ENCODE data around the gene RNU1-2. TPM values are rescaled to one million over a fixed set of nuclear protein-coding genes. Genes with fewer than 3 reads are reported as not detected.
"Not testable (repeated sequence)": the region's sequence is repeated elsewhere in the genome, so short reads cannot be mapped to it uniquely, and the experiment has no call there.

The RNU1-2 gene
- total and polyA plus RNA-seq, 8 donors = under 0.01 to 9,966 (median under 0.01) TPM; not detected in 3

GRCh38 chr1:16886860-16887605, 8.7 kb upstream of the RNU1-2 start:
- WGBS, 5 donors = 89 to 93% (median 91%) methylated on average over 20 of the region's 20 CpGs
- peaks cover 0 to 7% (median 0%) of the 10 kb centered on the region in 3 donors for H3K27me3 ChIP-seq
- peaks cover 4 to 36% (median 26%) of the 10 kb centered on the region in 4 donors for H3K4me1 ChIP-seq
- no peaks in the 10 kb centered on the region for H3K36me3 ChIP-seq
- TF ChIP-seq POLR2A (IDR thresholded peaks at IDR 0.05) (no peak), EP300 (IDR thresholded peaks at IDR 0.05) (no peak), POLR2AphosphoS5 (IDR thresholded peaks at IDR 0.05) (no peak), CTCF (IDR thresholded peaks at IDR 0.05) (no peak)
- no peak for DNase-seq
- H3K27ac ChIP-seq = no peak overlapping the region
- intact Hi-C loops (cut with DNase I; ENCODE audit: low total_unique reads) = no loop called here
- no peaks in the 10 kb centered on the region for H3K9me3 ChIP-seq
- no peak overlapping the region for H3K4me3 ChIP-seq

GRCh38 chr1:16888860-16889816, 6.6 kb upstream of the RNU1-2 start:
- H3K9me3 ChIP-seq = no peaks in the 10 kb centered on the region
- no peaks in the 10 kb centered on the region for H3K36me3 ChIP-seq
- WGBS, 5 donors = 6 to 19% (median 15%) methylated on average over 63 of the region's 63 CpGs
- DNase-seq = peak; percentile 55 to 95
- peak overlapping the region; percentile 74 to 97 (median 85) for H3K27ac ChIP-seq
- peaks cover 9 to 52% (median 36%) of the 10 kb centered on the region in 4 donors for H3K4me1 ChIP-seq
- peak in 1 of 7 experiments; percentile 5 for TF ChIP-seq CTCF (IDR thresholded peaks at IDR 0.05)
- TF ChIP-seq EP300 (IDR thresholded peaks at IDR 0.05) = no peak
- peak in 2 of 3 donors; percentile 30 to 56 for TF ChIP-seq POLR2AphosphoS5 (IDR thresholded peaks at IDR 0.05)
- H3K27me3 ChIP-seq = peaks cover 0 to 7% (median 0%) of the 10 kb centered on the region in 3 donors
- intact Hi-C loops (cut with DNase I; ENCODE audit: low total_unique reads) = no loop called here
- peak overlapping the region; percentile 48 to 68 (median 53) for H3K4me3 ChIP-seq

- H3K4me1 ChIP-seq = peaks cover 9 to 61% (median 40%) of the 10 kb centered on the region in 4 donors
- H3K36me3 ChIP-seq; H3K4me3 ChIP-seq; DNase-seq; intact Hi-C loops (cut with DNase I; ENCODE audit: low total_unique reads); H3K27me3 ChIP-seq; H3K9me3 ChIP-seq: not testable (repeated sequence)
- H3K27ac ChIP-seq = peak overlapping the region in 1 of 5 donors; percentile 97
- WGBS, 5 donors = 54 to 67% (median 64%) methylated on average over 5 of the region's 5 CpGs
These were observed 5.2 kb upstream of the RNU1-2 start for GRCh38 chr1:16890539-16891021.

DNA sequence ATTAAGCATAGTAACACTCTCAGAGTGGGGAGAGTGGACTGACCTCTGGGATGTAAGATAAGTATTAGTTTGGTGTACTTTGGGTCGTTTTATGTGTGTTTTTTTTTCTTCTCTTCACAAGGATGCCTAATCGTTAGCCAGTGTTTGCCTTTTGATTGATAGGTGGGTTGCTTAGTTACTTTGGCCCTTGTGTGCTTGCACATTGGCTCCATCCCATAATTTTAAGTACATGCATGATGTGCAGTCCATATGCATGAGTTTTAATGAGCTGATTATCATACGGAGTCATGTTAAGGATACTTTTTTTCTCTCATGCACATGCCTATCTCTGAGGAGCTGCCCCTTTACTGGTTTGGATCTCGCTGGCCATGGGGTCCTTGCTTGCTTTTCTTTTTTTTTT, 4.7 kb upstream of the RNU1-2 start:
- H3K36me3 ChIP-seq; intact Hi-C loops (cut with DNase I; ENCODE audit: low total_unique reads); DNase-seq; H3K27me3 ChIP-seq; H3K4me3 ChIP-seq; H3K9me3 ChIP-seq: not testable (repeated sequence)
- Histone ChIP-seq H3K4me1 (peaks cover 9 to 61% (median 40%) of the 10 kb centered on the region in 4 donors), H3K27ac (peak overlapping the region in 2 of 5 donors; percentile 57 to 97)
- WGBS, 5 donors = 32 to 47% (median 39%) methylated on average over 4 of the region's 4 CpGs

- intact Hi-C loops (cut with DNase I; ENCODE audit: low total_unique reads); H3K9me3 ChIP-seq; DNase-seq; H3K27me3 ChIP-seq; H3K36me3 ChIP-seq; H3K4me3 ChIP-seq: not testable (repeated sequence)
- WGBS, 5 donors = 66 to 79% (median 70%) methylated on average over 5 to 6 of the region's 6 CpGs
- Histone ChIP-seq H3K27ac (peak overlapping the region; percentile 72 to 81 (median 77)), H3K4me1 (peaks cover 15 to 66% (median 48%) of the 10 kb centered on the region in 4 donors)
These were observed 2.7 kb upstream of the RNU1-2 start for GRCh38 chr1:16892978-16893525.

- H3K4me1 ChIP-seq = peaks cover 12 to 59% (median 43%) of the 10 kb centered on the region in 4 donors
- intact Hi-C loops (cut with DNase I; ENCODE audit: low total_unique reads); DNase-seq; H3K9me3 ChIP-seq; H3K4me3 ChIP-seq; H3K36me3 ChIP-seq; H3K27me3 ChIP-seq: not testable (repeated sequence)
- 68 to 85% (median 81%) methylated on average over 4 of the region's 4 CpGs for WGBS, 5 donors
- peak overlapping the region in 1 of 5 donors; percentile 92 for H3K27ac ChIP-seq
These were observed 2.0 kb upstream of the RNU1-2 start for GRCh38 chr1:16893796-16894195.

GRCh38 chr1:16894338-16894737, 1.4 kb upstream of the RNU1-2 start:
- H3K27me3 ChIP-seq; intact Hi-C loops (cut with DNase I; ENCODE audit: low total_unique reads); DNase-seq; H3K9me3 ChIP-seq; H3K36me3 ChIP-seq; H3K4me3 ChIP-seq: not testable (repeated sequence)
- 73 to 88% (median 85%) methylated on average over 5 to 6 of the region's 6 CpGs for WGBS, 5 donors
- H3K27ac ChIP-seq = peak overlapping the region in 1 of 5 donors; percentile 92
- H3K4me1 ChIP-seq = peaks cover 10 to 57% (median 39%) of the 10 kb centered on the region in 4 donors

DNA sequence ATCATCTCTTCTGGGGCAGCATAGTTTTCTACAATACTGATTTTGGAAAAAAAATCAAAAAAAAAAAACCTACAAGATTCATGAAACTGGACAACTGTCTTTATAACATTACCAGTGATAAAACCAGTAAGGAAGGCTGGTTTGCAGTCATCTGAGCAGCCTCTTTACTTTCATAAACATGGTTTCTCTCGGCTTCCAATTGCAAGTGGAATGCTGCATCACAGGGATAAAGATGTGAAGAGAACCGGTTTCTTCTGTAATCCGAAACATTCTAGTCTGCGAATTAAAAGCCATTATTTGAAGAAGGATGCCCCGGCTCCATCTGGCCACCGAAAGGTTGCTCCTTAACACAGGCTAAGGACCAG, 565 bp upstream of the RNU1-2 start:
- H3K27me3 ChIP-seq; DNase-seq; H3K36me3 ChIP-seq; H3K9me3 ChIP-seq; intact Hi-C loops (cut with DNase I; ENCODE audit: low total_unique reads): not testable (repeated sequence)
- WGBS, 5 donors = 1 to 2% (median 1%) methylated on average over 4 to 6 of the region's 6 CpGs
- H3K27ac ChIP-seq = peak overlapping the region; percentile 44 to 92 (median 91)
- H3K4me3 ChIP-seq = peak overlapping the region; percentile 21 to 41 (median 35)
- peaks cover 10 to 48% (median 33%) of the 10 kb centered on the region in 4 donors for H3K4me1 ChIP-seq
